ENCODE data around the gene ID2. TPM values are rescaled to one million over a fixed set of nuclear protein-coding genes. Genes with fewer than 3 reads are reported as not detected.

The ID2 gene
- total and polyA plus RNA-seq, 4 donors: 149 to 488 (median 245) TPM

GRCh38 chr2:8710951-8711350 lies 29.1 kb downstream of the ID2 start:
- Histone ChIP-seq H3K9ac (ENCODE audit: low read depth in 1 of 2, low read length in 2 of 2) (no peak overlapping the region), H3K27ac (ENCODE audit: low read depth in 1 of 2, low read length in 2 of 2) (no peak overlapping the region), H3K27me3 (ENCODE audit: control insufficient read depth in 4 of 4, insufficient read depth in 4 of 4, low read length in 3 of 4) (no peaks in the 10 kb centered on the region), H3K9me3 (ENCODE audit: control insufficient read depth in 4 of 4, low read length in 3 of 4) (no peaks in the 10 kb centered on the region), H3K36me3 (ENCODE audit: control insufficient read depth in 4 of 4, insufficient read depth in 3 of 4, low read depth in 1 of 4, low read length in 3 of 4) (no peaks in the 10 kb centered on the region), H3K4me1 (ENCODE audit: control insufficient read depth in 4 of 4, insufficient read depth in 4 of 4, low read length in 3 of 4) (no peaks in the 10 kb centered on the region), H3K4me3 (ENCODE audit: low read depth in 1 of 3, low read length in 3 of 3) (no peak overlapping the region)
- TF ChIP-seq FOXA2 (IDR thresholded peaks at IDR 0.05) (no peak), JUND (IDR thresholded peaks at IDR 0.05) (no peak), RXRA (IDR thresholded peaks at IDR 0.05) (no peak), YY1 (IDR thresholded peaks at IDR 0.05) (no peak), MAX (IDR thresholded peaks at IDR 0.05) (no peak), RAD21 (IDR thresholded peaks at IDR 0.05) (no peak), ATF3 (IDR thresholded peaks at IDR 0.05) (no peak), CTCF (IDR thresholded peaks at IDR 0.05; ENCODE audit: low read depth, low read length, missing input control) (no peak), EGR1 (IDR thresholded peaks at IDR 0.05; ENCODE audit: low read depth in 2 of 2) (no peak), ZBTB33 (IDR thresholded peaks at IDR 0.05) (no peak), FOXA1 (IDR thresholded peaks at IDR 0.05) (no peak), SP1 (IDR thresholded peaks at IDR 0.05) (no peak), REST (IDR thresholded peaks at IDR 0.05) (no peak), GABPA (IDR thresholded peaks at IDR 0.05 in 1 of 2, conservative IDR thresholded peaks at IDR 0.05 in 1 of 2) (no peak), TAF1 (conservative IDR thresholded peaks at IDR 0.05) (no peak), HNF4A (conservative IDR thresholded peaks at IDR 0.05) (no peak)
- 79% methylated on average over 3 of the region's 3 CpGs for WGBS
- no peak for DNase-seq (ENCODE audit: low spot score)

- H3K4me3 ChIP-seq (ENCODE audit: low read depth in 1 of 3, low read length in 3 of 3): no peak overlapping the region
- 91% methylated on average over 7 of the region's 7 CpGs for WGBS
- no peaks in the 10 kb centered on the region for H3K4me1 ChIP-seq (ENCODE audit: control insufficient read depth in 4 of 4, insufficient read depth in 4 of 4, low read length in 3 of 4)
- no peaks in the 10 kb centered on the region for H3K9me3 ChIP-seq (ENCODE audit: control insufficient read depth in 4 of 4, low read length in 3 of 4)
- H3K36me3 ChIP-seq (ENCODE audit: control insufficient read depth in 4 of 4, insufficient read depth in 3 of 4, low read depth in 1 of 4, low read length in 3 of 4): no peaks in the 10 kb centered on the region
- TF ChIP-seq EGR1 (IDR thresholded peaks at IDR 0.05; ENCODE audit: low read depth in 2 of 2) (no peak), FOXA1 (IDR thresholded peaks at IDR 0.05) (no peak), RAD21 (IDR thresholded peaks at IDR 0.05) (no peak), YY1 (IDR thresholded peaks at IDR 0.05) (no peak), RXRA (IDR thresholded peaks at IDR 0.05) (no peak), CTCF (IDR thresholded peaks at IDR 0.05; ENCODE audit: low read depth, low read length, missing input control) (no peak)
- no peak overlapping the region for H3K9ac ChIP-seq (ENCODE audit: low read depth in 1 of 2, low read length in 2 of 2)
- peaks cover 0 to 3% (median 0%) of the 10 kb centered on the region in 4 donors for H3K27me3 ChIP-seq (ENCODE audit: control insufficient read depth in 4 of 4, insufficient read depth in 4 of 4, low read length in 3 of 4)
- H3K27ac ChIP-seq (ENCODE audit: low read depth in 1 of 2, low read length in 2 of 2): no peak overlapping the region
- no peak for DNase-seq (ENCODE audit: low spot score)
Observed at GRCh38 chr2:8714283-8714682, 32.4 kb downstream of the ID2 start.
